Liver (tissue), 9 donors: ENCODE results near the gene STOX1. TPM values are rescaled to one million over a fixed set of nuclear protein-coding genes. Genes with fewer than 3 reads are reported as not detected.

Experiments
- DNase-seq: peaks from one replicate; pipeline ENCODE4 v3.0.0-alpha.2; 2017; ENCODE audit warnings: low spot score
- H3K27ac ChIP-seq, 2 donors: one replicate each; pipeline ENCODE4 v1.7.0; 2013; ENCODE audit warnings: inconsistent platforms in 2 of 2, low read length in 2 of 2, control low read depth in 1 of 2, low read depth in 1 of 2, mild to moderate bottlenecking in 1 of 2
- H3K27me3 ChIP-seq, 4 donors: one replicate each; pipeline versions ENCODE4 v1.6.1 to v1.7.0; 2013; ENCODE audit warnings: low read length in 3 of 4, inconsistent platforms in 1 of 4, mild to moderate bottlenecking in 1 of 4, moderate library complexity in 1 of 4; ENCODE audit not compliant: control insufficient read depth in 4 of 4, insufficient read depth in 4 of 4
- H3K36me3 ChIP-seq, 4 donors: one replicate each; pipeline versions ENCODE4 v1.6.1 to v1.7.0; 2013; ENCODE audit warnings: low read length in 3 of 4, mild to moderate bottlenecking in 3 of 4, low read depth in 1 of 4, moderate library complexity in 1 of 4; ENCODE audit not compliant: control insufficient read depth in 4 of 4, insufficient read depth in 3 of 4
- H3K4me1 ChIP-seq, 4 donors: one replicate each; pipeline versions ENCODE4 v1.6.1 to v1.7.0; 2013; ENCODE audit warnings: low read length in 3 of 4, mild to moderate bottlenecking in 3 of 4, moderate library complexity in 1 of 4; ENCODE audit not compliant: control insufficient read depth in 4 of 4, insufficient read depth in 4 of 4
- H3K4me3 ChIP-seq, 3 donors: one replicate each; pipeline versions ENCODE4 v1.6.1 to v1.7.0; 2013; ENCODE audit warnings: low read length in 3 of 3, control low read depth in 1 of 3, low read depth in 1 of 3, mild to moderate bottlenecking in 1 of 3
- H3K9ac ChIP-seq, 2 donors: one replicate each; pipeline ENCODE4 v1.7.0; 2013; ENCODE audit warnings: low read length in 2 of 2, mild to moderate bottlenecking in 2 of 2, moderate library complexity in 2 of 2, control low read depth in 1 of 2, low read depth in 1 of 2
- H3K9me3 ChIP-seq, 4 donors: one replicate each; pipeline versions ENCODE4 v1.6.1 to v1.7.0; 2013; ENCODE audit warnings: low read length in 3 of 4; ENCODE audit not compliant: control insufficient read depth in 4 of 4
- CTCF ChIP-seq: fragments of 150-350 bp; IDR thresholded peaks from 2 replicates; pipeline ENCODE4 v1.5.1; 2017; ENCODE audit warnings: improper control_type of control experiment, low read depth, low read length; ENCODE audit not compliant: missing input control
- EGR1 ChIP-seq, 2 donors: IDR thresholded peaks; 2 replicates each; pipeline ENCODE4 v1.6.1; 2016 to 2018; ENCODE audit warnings: antibody characterized with exemption in 2 of 2, low read depth in 2 of 2
- GABPA ChIP-seq, 2 donors: IDR thresholded peaks in 1 of 2; conservative IDR thresholded peaks in 1 of 2; 2 replicates each; pipeline ENCODE4 v1.6.1; 2016; ENCODE audit warnings: antibody characterized with exemption in 2 of 2, mild to moderate bottlenecking in 1 of 2, moderate library complexity in 1 of 2
- HNF4G ChIP-seq: IDR thresholded peaks from 2 replicates; pipeline ENCODE4 v1.6.1; 2016; ENCODE audit warnings: antibody characterized with exemption
- JUND ChIP-seq, 2 donors: IDR thresholded peaks; 2 replicates each; pipeline ENCODE4 v1.6.1; 2016; ENCODE audit warnings: antibody characterized with exemption in 2 of 2
- NR2F2 ChIP-seq: IDR thresholded peaks from 2 replicates; pipeline ENCODE4 v1.6.1; 2016; ENCODE audit warnings: antibody characterized with exemption
- RAD21 ChIP-seq, 2 donors: IDR thresholded peaks; 2 replicates each; pipeline ENCODE4 v1.6.1; 2016; ENCODE audit warnings: antibody characterized with exemption in 2 of 2, mild to moderate bottlenecking in 2 of 2
- REST ChIP-seq: IDR thresholded peaks from 2 replicates; pipeline ENCODE4 v1.6.1; 2016; ENCODE audit warnings: antibody characterized with exemption, mild to moderate bottlenecking
- RXRA ChIP-seq, 2 donors: IDR thresholded peaks; 2 replicates each; pipeline ENCODE4 v1.6.1; 2017 to 2018; ENCODE audit warnings: antibody characterized with exemption in 2 of 2, mild to moderate bottlenecking in 1 of 2
- SP1 ChIP-seq: IDR thresholded peaks from 2 replicates; pipeline ENCODE4 v1.6.1; 2018; ENCODE audit warnings: antibody characterized with exemption, mild to moderate bottlenecking
- YY1 ChIP-seq: IDR thresholded peaks from 2 replicates; pipeline ENCODE4 v1.6.1; 2016; ENCODE audit warnings: antibody characterized with exemption, mild to moderate bottlenecking
- WGBS: extraction: QIAGEN DNeasy Blood & Tissue Kit; methylation state at CpG from one replicate; pipeline ENCODE4 v1.1.7; 2013; 5-methylcytosine and 5-hydroxymethylcytosine counted together
- polyA plus RNA-seq, 2 donors: library from polyadenylated mRNA; stranded (reverse) in 1 of 2; unstranded in 1 of 2; fragments of 200-250 nt in 1 of 2; fragments of >200 nt in 1 of 2; fragmentation: Nextera tagmentation in 1 of 2; extraction: Ambion mirVana in 1 of 2; gene quantifications; one replicate each; pipeline versions ENCODE4 v1.2.1 to v1.2.3, GENCODE V29; 2013 to 2015
- total RNA-seq, 2 donors: library from RNA; depleted of rRNA; stranded (reverse); fragments of >200 nt; gene quantifications; one replicate each; pipeline ENCODE4 v1.2.3, GENCODE V29; 2014
- TF ChIP-seq, protein P1 (sequence below): IDR thresholded peaks from 2 replicates; pipeline ENCODE4 v1.6.1; 2016; ENCODE audit warnings: antibody characterized with exemption
- TF ChIP-seq, protein P2 (sequence below): IDR thresholded peaks from 2 replicates; pipeline ENCODE4 v1.6.1; 2016; ENCODE audit warnings: antibody characterized with exemption
- TF ChIP-seq, protein P3 (sequence below): IDR thresholded peaks from 2 replicates; pipeline ENCODE4 v1.6.1; 2016; ENCODE audit warnings: antibody characterized with exemption
- donor health status: healthy.
- donor health status: healthy.
- donor health status: healthy.
- donor health status: healthy.
- donor health status: healthy.

Gene STOX1
- total and polyA plus RNA-seq, 4 donors, result 0.18 to 2.6 (median 0.33) TPM; not detected in 1

DNA sequence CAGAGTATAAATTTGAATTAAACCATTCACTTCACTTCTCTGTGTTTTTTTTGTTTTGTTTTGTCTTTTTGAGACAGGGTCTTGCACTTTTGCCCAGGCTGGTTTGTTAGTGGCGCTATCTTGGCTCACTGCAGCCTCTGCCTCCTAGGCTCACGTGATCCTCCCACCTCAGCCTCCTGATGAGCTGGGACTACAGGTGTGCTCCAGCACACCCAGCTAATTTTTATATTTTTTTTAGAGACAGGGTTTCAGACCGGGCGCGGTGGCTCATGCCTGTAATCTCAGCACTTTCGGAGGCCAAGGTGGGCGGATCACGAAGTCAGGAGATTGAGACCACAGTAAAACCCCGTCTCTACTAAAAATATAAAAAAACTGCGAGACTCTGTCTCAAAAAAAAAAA lies 36.9 kb upstream of the STOX1 start:
- Histone ChIP-seq H3K27me3 (no peaks in the 10 kb centered on the region), H3K9ac (no peak overlapping the region), H3K36me3 (peaks cover 11 to 58% (median 40%) of the 10 kb centered on the region in 4 donors), H3K9me3 (no peaks in the 10 kb centered on the region), H3K27ac (no peak overlapping the region), H3K4me3 (no peak overlapping the region), H3K4me1 (peaks cover 0 to 1% (median 0%) of the 10 kb centered on the region in 4 donors)
- 96% methylated on average over 10 of the region's 10 CpGs for WGBS
- DNase-seq, result no peak
- TF ChIP-seq RAD21 (IDR thresholded peaks at IDR 0.05) (no peak), GABPA (IDR thresholded peaks at IDR 0.05 in 1 of 2, conservative IDR thresholded peaks at IDR 0.05 in 1 of 2) (no peak), CTCF (no peak), RXRA (IDR thresholded peaks at IDR 0.05) (no peak), REST (no peak)
- TF ChIP-seq, protein P1, sequence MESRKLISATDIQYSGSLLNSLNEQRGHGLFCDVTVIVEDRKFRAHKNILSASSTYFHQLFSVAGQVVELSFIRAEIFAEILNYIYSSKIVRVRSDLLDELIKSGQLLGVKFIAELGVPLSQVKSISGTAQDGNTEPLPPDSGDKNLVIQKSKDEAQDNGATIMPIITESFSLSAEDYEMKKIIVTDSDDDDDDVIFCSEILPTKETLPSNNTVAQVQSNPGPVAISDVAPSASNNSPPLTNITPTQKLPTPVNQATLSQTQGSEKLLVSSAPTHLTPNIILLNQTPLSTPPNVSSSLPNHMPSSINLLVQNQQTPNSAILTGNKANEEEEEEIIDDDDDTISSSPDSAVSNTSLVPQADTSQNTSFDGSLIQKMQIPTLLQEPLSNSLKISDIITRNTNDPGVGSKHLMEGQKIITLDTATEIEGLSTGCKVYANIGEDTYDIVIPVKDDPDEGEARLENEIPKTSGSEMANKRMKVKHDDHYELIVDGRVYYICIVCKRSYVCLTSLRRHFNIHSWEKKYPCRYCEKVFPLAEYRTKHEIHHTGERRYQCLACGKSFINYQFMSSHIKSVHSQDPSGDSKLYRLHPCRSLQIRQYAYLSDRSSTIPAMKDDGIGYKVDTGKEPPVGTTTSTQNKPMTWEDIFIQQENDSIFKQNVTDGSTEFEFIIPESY, result no peak

- Histone ChIP-seq H3K4me1 (peaks cover 0 to 1% (median 0%) of the 10 kb centered on the region in 4 donors), H3K27ac (no peak overlapping the region), H3K9ac (no peak overlapping the region), H3K9me3 (no peaks in the 10 kb centered on the region), H3K27me3 (no peaks in the 10 kb centered on the region), H3K4me3 (no peak overlapping the region), H3K36me3 (peaks cover 10 to 45% (median 37%) of the 10 kb centered on the region in 4 donors)
- TF ChIP-seq RAD21 (IDR thresholded peaks at IDR 0.05) (peak; percentile 30 to 34), HNF4G (no peak)
- 77% methylated on average over 1 of the region's 1 CpG for WGBS
- no peak for DNase-seq
These were observed 35.2 kb upstream of the STOX1 start for GRCh38 chr10:68792115-68792514.

- H3K9me3 ChIP-seq, result no peaks in the 10 kb centered on the region
- peaks cover 2 to 10% (median 7%) of the 10 kb centered on the region in 4 donors for H3K36me3 ChIP-seq
- no peak overlapping the region for H3K4me3 ChIP-seq
- no peak for DNase-seq
- WGBS, result 97% methylated on average over 4 of the region's 4 CpGs
- H3K27ac ChIP-seq, result no peak overlapping the region
- no peaks in the 10 kb centered on the region for H3K27me3 ChIP-seq
- peaks cover 0 to 1% (median 0%) of the 10 kb centered on the region in 4 donors for H3K4me1 ChIP-seq
- H3K9ac ChIP-seq, result no peak overlapping the region
- TF ChIP-seq RXRA (IDR thresholded peaks at IDR 0.05) (no peak), HNF4G (no peak), EGR1 (IDR thresholded peaks at IDR 0.05; ENCODE audit: low read depth in 2 of 2) (no peak), JUND (IDR thresholded peaks at IDR 0.05) (no peak), YY1 (no peak), GABPA (IDR thresholded peaks at IDR 0.05 in 1 of 2, conservative IDR thresholded peaks at IDR 0.05 in 1 of 2) (no peak), NR2F2 (no peak), RAD21 (IDR thresholded peaks at IDR 0.05) (no peak), SP1 (no peak)
- TF ChIP-seq, protein P2, sequence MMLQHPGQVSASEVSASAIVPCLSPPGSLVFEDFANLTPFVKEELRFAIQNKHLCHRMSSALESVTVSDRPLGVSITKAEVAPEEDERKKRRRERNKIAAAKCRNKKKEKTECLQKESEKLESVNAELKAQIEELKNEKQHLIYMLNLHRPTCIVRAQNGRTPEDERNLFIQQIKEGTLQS, result no peak
- TF ChIP-seq, protein P3, sequence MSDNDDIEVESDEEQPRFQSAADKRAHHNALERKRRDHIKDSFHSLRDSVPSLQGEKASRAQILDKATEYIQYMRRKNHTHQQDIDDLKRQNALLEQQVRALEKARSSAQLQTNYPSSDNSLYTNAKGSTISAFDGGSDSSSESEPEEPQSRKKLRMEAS, result no peak
- TF ChIP-seq, protein P1, result no peak
These were observed 31.3 kb upstream of the STOX1 start for GRCh38 chr10:68795886-68796532.
